A549 (cell line): Measurements from ENCODE around the gene KTN1. TPM values are rescaled to one million over a fixed set of nuclear protein-coding genes. Genes with fewer than 3 reads are reported as not detected.
A peak's percentile ranks its signal among the peaks of the same experiment; 100 is the strongest.

ENCODE experiments used
- ATAC-seq, 2 experiments: fragments of 200-7000 bp in 1 of 2; fragments of >200 bp in 1 of 2; cut with Nextera tagmentation in 1 of 2; cut with Tn5 transposase in 1 of 2; 3 replicates each; pipeline versions ENCODE4 v1.8.0 to v1.9.1; 2018 to 2020; ENCODE audit warnings: mild to moderate bottlenecking in 1 of 2, moderate library complexity in 1 of 2
- CTCF ChIA-PET: fragments of 300-600 bp; sonication (Branson Sonifier 250); formaldehyde crosslinking; extraction: SDS; loops from one replicate; lab custom pipeline; 2021; ENCODE audit warnings: antibody characterized with exemption, inconsistent platforms; lab: Yijun Ruan, JAX
- POLR2A ChIA-PET: fragments of 350-600 bp; formaldehyde crosslinking; extraction: SDS; loops from one replicate; lab custom pipeline; 2021; ENCODE audit warnings: antibody characterized with exemption, inconsistent platforms; lab: Yijun Ruan, JAX
- DNase-seq, 2 experiments: peaks; one replicate each; pipeline versions ENCODE4 v3.0.0 to v3.0.0-alpha.2; 2011 to 2016; ENCODE audit warnings: low read depth in 1 of 2, low spot score in 1 of 2
- FAIRE-seq: peaks from 2 replicates; lab custom pipeline; 2011; peaks lifted over from hg19 to GRCh38; lab: Jason Lieb, UNC
- H3K27ac ChIP-seq, 2 experiments: fragments of >200 bp; sonication (Bioruptor Twin); formaldehyde crosslinking; 3 replicates each; pipeline ENCODE4 v1.5.1; 2016 to 2017
- H3K4me1 ChIP-seq: fragments of >200 bp; sonication (Bioruptor Twin); formaldehyde crosslinking; 3 replicates; pipeline ENCODE4 v1.6.1; 2016
- H3K4me2 ChIP-seq: fragments of >200 bp; sonication (Bioruptor Twin); formaldehyde crosslinking; 3 replicates; pipeline ENCODE4 v1.6.1; 2016
- H3K4me3 ChIP-seq: fragments of >200 bp; sonication (Bioruptor Twin); formaldehyde crosslinking; 3 replicates; pipeline ENCODE4 v1.5.1; 2016
- H3K9me3 ChIP-seq: fragments of >200 bp; sonication (Bioruptor Twin); formaldehyde crosslinking; 3 replicates; pipeline ENCODE4 v1.6.1; 2016
- ATOH8 ChIP-seq: fragments of 250-450 bp; sonication (Bioruptor Pico); IDR thresholded peaks from 2 replicates; pipeline ENCODE4 v1.5.0; 2020; ENCODE audit warnings: low read depth, mild to moderate bottlenecking, moderate library complexity
- BCL3 ChIP-seq: fragments of >200 bp; sonication (Bioruptor Twin); formaldehyde crosslinking; IDR thresholded peaks from 3 replicates; pipeline ENCODE4 v1.6.1; 2016
- CBX8 ChIP-seq: fragments of 200-600 bp; sonication (generic); IDR thresholded peaks from 2 replicates; pipeline ENCODE4 v1.6.1; 2016
- CEBPB ChIP-seq, 2 experiments: fragments of >200 bp in 1 of 2; sonication (Bioruptor Twin) in 1 of 2; formaldehyde crosslinking in 1 of 2; IDR thresholded peaks; 2 replicates each; pipeline ENCODE4 v1.6.1; 2012 to 2016
- EP300 ChIP-seq, 2 experiments: fragments of >200 bp; sonication (Bioruptor Twin); formaldehyde crosslinking; IDR thresholded peaks; 2 replicates in 1 of 2; 3 replicates in 1 of 2; pipeline ENCODE4 v1.6.1; 2016 to 2017
- ESRRA ChIP-seq: fragments of 150-350 bp; IDR thresholded peaks from 2 replicates; pipeline ENCODE4 v1.6.1; 2014; ENCODE audit warnings: mild to moderate bottlenecking, low read length, borderline replicate concordance
- FOSB ChIP-seq: fragments of 250-450 bp; sonication (Bioruptor Pico); IDR thresholded peaks from 2 replicates; pipeline ENCODE4 v1.5.0; 2020; ENCODE audit warnings: mild to moderate bottlenecking, moderate library complexity
- FOSL2 ChIP-seq, 2 experiments: fragments of 450-650 bp in 1 of 2; fragments of >200 bp in 1 of 2; sonication (Bioruptor Twin) in 1 of 2; formaldehyde crosslinking; IDR thresholded peaks; 2 replicates each; pipeline versions ENCODE4 v1.5.0 to v1.6.1; 2016 to 2020; ENCODE audit warnings: mild to moderate bottlenecking in 1 of 2, moderate library complexity in 1 of 2
- JUN ChIP-seq, 2 experiments: fragments of >200 bp; sonication (Bioruptor Twin); formaldehyde crosslinking; IDR thresholded peaks; 2 replicates in 1 of 2; 3 replicates in 1 of 2; pipeline ENCODE4 v1.6.1; 2016 to 2017
- MAFK ChIP-seq: fragments of 450-650 bp; IDR thresholded peaks from 2 replicates; pipeline ENCODE4 v1.6.1; 2014; ENCODE audit not compliant: partially characterized antibody
- MAX ChIP-seq: IDR thresholded peaks from 2 replicates; pipeline ENCODE4 v1.6.1; 2012
- POLR2AphosphoS2 ChIP-seq: conservative IDR thresholded peaks from 2 replicates; pipeline ENCODE4 v1.6.1; 2012; ENCODE audit warnings: low read length, improper control_type of control experiment, inconsistent platforms
- RNF2 ChIP-seq: fragments of 200-600 bp; sonication (generic); IDR thresholded peaks from 2 replicates; pipeline ENCODE4 v1.6.1; 2016; ENCODE audit warnings: low read depth, mild to moderate bottlenecking, antibody characterized with exemption, moderate library complexity, borderline replicate concordance
- SREBF2 ChIP-seq: fragments of 450-650 bp; IDR thresholded peaks from 2 replicates; pipeline ENCODE4 v1.6.1; 2014; ENCODE audit warnings: mild to moderate bottlenecking, moderate library complexity
- TFCP2L1 ChIP-seq: fragments of 250-450 bp; sonication (Bioruptor Pico); IDR thresholded peaks from 2 replicates; pipeline ENCODE4 v1.5.0; 2021; ENCODE audit warnings: mild to moderate bottlenecking
- TP53 ChIP-seq: fragments of 250-450 bp; sonication (Bioruptor Pico); IDR thresholded peaks from 2 replicates; pipeline ENCODE4 v1.5.0; 2021; ENCODE audit warnings: mild to moderate bottlenecking, moderate library complexity
- ZFP36 ChIP-seq: fragments of 450-650 bp; IDR thresholded peaks from 2 replicates; pipeline ENCODE4 v1.6.1; 2014; ENCODE audit warnings: borderline replicate concordance; ENCODE audit not compliant: partially characterized antibody
- WGBS: methylation state at CpG from one replicate; pipeline ENCODE4 v1.1.6; 2017; ENCODE audit errors: missing lambda C conversion rate; 5-methylcytosine and 5-hydroxymethylcytosine counted together
- polyA plus RNA-seq, 4 experiments: library from polyadenylated mRNA; depleted of rRNA in 3 of 4; stranded (reverse); fragments of >200 nt; fragmentation: RNase III in 1 of 4; extraction: RNeasy Plus Mini Kit Qiagen cat#74134 plus additional on column Dnase treatment in 1 of 4; gene quantifications; 2 replicates in 3 of 4; 3 replicates in 1 of 4; pipeline ENCODE4 v1.2.3, GENCODE V29; 2011 to 2017

Gene KTN1
- polyA plus RNA-seq, 2 of the 4 experiments (the other 2 are of a cell fraction), result 153 to 233 TPM

- Histone ChIP-seq H3K4me1 (peaks cover 89% of the 10 kb centered on the region), H3K27ac (peak overlapping the region in 1 of 2 experiments; percentile 56; a peak in 3 of 6 replicates), H3K4me2 (peak overlapping the region; percentile 74), H3K9me3 (no peaks in the 10 kb centered on the region), H3K4me3 (no peak overlapping the region)
- no peak for TF ChIP-seq ZFP36
- no peak for TF ChIP-seq FOSB (CRISPR knock-in tag)
- TF ChIP-seq JUN (IDR thresholded peaks at IDR 0.05), result no peak
- TF ChIP-seq EP300 (IDR thresholded peaks at IDR 0.05), result no peak
- no peak for TF ChIP-seq ESRRA
- TF ChIP-seq SREBF2, result no peak
- TF ChIP-seq TP53, result no peak
- ChIA-PET POLR2A (no interaction called here), CTCF (no interaction called here)
- 88% methylated on average over 3 of the region's 3 CpGs for WGBS
- DNase-seq (no peak), ATAC-seq (no peak), FAIRE-seq (no peak)
Measured at GRCh38 chr14:55607386-55607785, 27.4 kb downstream of the KTN1 start.

GRCh38 chr14:55609681-55610080 lies 29.7 kb downstream of the KTN1 start:
- DNase-seq (no peak), FAIRE-seq (peak; percentile 46), ATAC-seq (no peak)
- ChIA-PET POLR2A (no interaction called here), CTCF (interaction anchor here (1.0 to 1.2 kb wide), 2 partner anchors 9 to 85 kb away, joined by 3 to 4 read pairs; no protein-coding TSS in a partner anchor)
- H3K27ac ChIP-seq, result peak overlapping the region in 1 of 2 experiments; percentile 50; a peak in 3 of 6 replicates
- peaks cover 70% of the 10 kb centered on the region for H3K4me1 ChIP-seq
- H3K9me3 ChIP-seq, result no peaks in the 10 kb centered on the region
- 39% methylated on average over 4 of the region's 4 CpGs for WGBS
- H3K4me2 ChIP-seq, result peak overlapping the region; percentile 34
- no peak overlapping the region for H3K4me3 ChIP-seq
- no peak for TF ChIP-seq TFCP2L1 (CRISPR knock-in tag)
- TF ChIP-seq FOSL2 (IDR thresholded peaks at IDR 0.05), result no peak
- 0 out of 2 replicates have a peak, but pooled peaks have one; percentile 18 for TF ChIP-seq FOSL2 (CRISPR knock-in tag; IDR thresholded peaks at IDR 0.05)
- TF ChIP-seq, all 56 proteins: peak for 1

- POLR2A ChIA-PET, result no interaction called here
- CTCF ChIA-PET, result no interaction called here
- ATAC-seq (no peak), DNase-seq (no peak), FAIRE-seq (no peak)
- H3K4me1 ChIP-seq, result peaks cover 59% of the 10 kb centered on the region
- WGBS, result 93% methylated on average over 12 of the region's 12 CpGs
- no peaks in the 10 kb centered on the region for H3K9me3 ChIP-seq
- 0 out of 6 replicates have a peak overlapping the region, but pooled peaks of 1 of the 2 experiments have one; percentile 9 for H3K27ac ChIP-seq
- H3K4me3 ChIP-seq, result no peak overlapping the region
- TF ChIP-seq RNF2, result no peak
- no peak for TF ChIP-seq POLR2AphosphoS2
- TF ChIP-seq CEBPB (IDR thresholded peaks at IDR 0.05), result no peak
- TF ChIP-seq CBX8, result no peak
- TF ChIP-seq BCL3, result no peak
- no peak for TF ChIP-seq FOSB (CRISPR knock-in tag)
- TF ChIP-seq MAX, result no peak
- no peak for TF ChIP-seq FOSL2 (IDR thresholded peaks at IDR 0.05)
- TF ChIP-seq FOSL2 (CRISPR knock-in tag; IDR thresholded peaks at IDR 0.05), result no peak
- H3K4me2 ChIP-seq, result no peak overlapping the region
Measured at GRCh38 chr14:55610713-55611370, 30.8 kb downstream of the KTN1 start.

- TF ChIP-seq ATOH8 (CRISPR knock-in tag), result no peak
- TF ChIP-seq MAFK, result peak; percentile 88
- Histone ChIP-seq H3K27ac (peak overlapping the region in 1 of 2 experiments; percentile 20; a peak in 1 of 6 replicates), H3K4me1 (peaks cover 49% of the 10 kb centered on the region), H3K4me3 (no peak overlapping the region), H3K4me2 (peak overlapping the region; percentile 11; the same call in 2 of the 3 replicates), H3K9me3 (no peaks in the 10 kb centered on the region)
- FAIRE-seq, result peak; percentile 13
- ATAC-seq, result no peak
- DNase-seq, result no peak
- POLR2A ChIA-PET, result no interaction called here
- CTCF ChIA-PET, result no interaction called here
Measured at GRCh38 chr14:55611859-55612258, 31.9 kb downstream of the KTN1 start.
